NCI-H2196 treated with DMSO at 0.1 percent for 48 hours (cell line): ENCODE results near the gene LRBA.
"Not testable (repeated sequence)": the region's sequence is repeated elsewhere in the genome, so short reads cannot be mapped to it uniquely, and the experiment has no call there.

Experiments used
- DNase-seq: peaks from one replicate; lab custom pipeline; 2025; ENCODE audit not compliant: unreplicated experiment; lab: John Stamatoyannopoulos, UW

LRBA gene

GRCh38 chr4:150948074-150948473 lies 67.0 kb downstream of the LRBA start:
- DNase-seq, result no peak

DNA sequence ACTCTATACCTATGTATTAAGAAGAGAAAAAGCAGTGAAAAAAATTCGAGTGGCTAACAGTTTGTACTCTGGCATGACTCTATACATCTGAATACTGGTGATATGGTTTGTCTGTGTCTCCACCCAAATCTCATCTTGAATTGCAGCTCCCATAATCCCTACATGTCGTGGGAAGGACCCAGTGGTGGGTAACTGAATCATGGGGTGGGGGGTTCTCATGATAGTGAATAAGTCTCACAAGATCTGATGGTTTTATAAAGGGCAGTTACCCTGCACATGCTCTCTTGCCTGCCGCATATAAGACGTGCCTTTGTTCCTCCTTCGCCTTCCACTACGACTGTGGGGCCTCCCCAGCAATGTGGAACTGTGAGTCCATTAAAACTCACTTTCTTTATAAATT lies 70.4 kb downstream of the LRBA start:
- no peak for DNase-seq

GRCh38 chr4:150943818-150944217 lies 71.3 kb downstream of the LRBA start:
- no peak for DNase-seq

- DNase-seq, result no peak
Observed at GRCh38 chr4:150943126-150943525, 72.0 kb downstream of the LRBA start.

DNA sequence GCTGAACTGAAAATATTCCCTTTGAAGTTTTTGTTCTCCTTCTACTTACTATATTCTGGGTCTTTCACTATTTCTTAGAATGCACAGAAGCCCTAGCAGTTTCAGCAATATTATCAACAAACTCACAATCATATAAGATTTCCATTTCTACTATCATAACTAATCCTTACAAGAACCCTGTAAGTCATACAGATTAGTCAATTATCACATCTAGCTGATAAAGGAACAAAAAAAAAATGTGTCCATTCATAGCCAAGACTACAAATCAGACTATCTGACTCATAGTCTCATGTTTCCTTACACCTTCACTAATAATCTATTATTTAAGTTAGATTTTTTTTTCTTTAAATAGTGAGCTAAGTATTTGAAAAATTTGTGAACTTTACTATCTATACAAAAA lies 72.5 kb downstream of the LRBA start:
- no peak for DNase-seq

GRCh38 chr4:150940123-150940522 lies 75.0 kb downstream of the LRBA start:
- DNase-seq, result no peak

DNA sequence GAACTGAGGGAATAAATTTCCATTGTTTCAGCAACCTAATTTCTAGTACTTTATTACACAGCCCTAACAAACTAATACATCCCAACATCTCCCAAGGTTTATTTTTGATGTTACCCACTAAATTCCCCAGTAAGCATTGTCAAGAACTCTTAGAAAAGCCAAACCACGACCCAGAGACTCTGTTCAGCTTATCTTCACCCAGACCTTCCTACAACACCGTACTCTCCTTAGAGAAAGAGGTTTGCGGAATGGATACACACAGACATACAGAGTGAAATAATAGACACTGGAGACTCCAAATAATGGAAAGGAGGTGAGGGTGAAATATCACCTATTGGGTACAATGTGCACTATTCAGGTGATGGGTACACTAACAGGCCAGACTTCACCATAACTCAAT lies 75.6 kb downstream of the LRBA start:
- DNase-seq, result no peak

DNA sequence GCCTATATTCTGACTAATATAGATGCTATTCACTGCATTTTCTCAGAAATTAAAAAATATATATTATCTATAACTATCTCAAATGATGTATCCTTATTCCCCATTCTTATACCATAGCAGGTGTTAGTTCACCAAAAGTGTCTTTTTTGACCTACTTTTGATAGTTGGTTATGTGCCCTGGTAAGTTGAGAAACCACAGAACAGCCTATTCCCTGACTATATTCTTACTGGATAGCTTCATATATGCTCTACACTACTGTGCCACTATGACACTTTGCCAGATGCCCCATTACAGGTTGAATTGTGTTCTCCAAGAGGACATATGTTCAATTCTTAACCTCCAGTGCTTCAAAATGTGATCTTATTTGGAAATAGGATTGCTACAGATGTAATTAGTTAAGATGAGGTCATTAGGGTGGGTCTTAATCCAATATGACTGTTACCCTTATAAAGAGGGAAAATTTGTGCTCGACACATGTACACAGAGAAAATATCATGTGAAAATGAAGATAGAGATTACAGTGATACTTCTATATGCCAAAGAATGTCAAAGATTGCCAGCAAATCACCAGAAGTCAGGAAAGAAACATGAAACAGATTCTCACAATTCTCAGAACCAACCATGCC lies 76.1 kb downstream of the LRBA start:
- no peak for DNase-seq

DNA sequence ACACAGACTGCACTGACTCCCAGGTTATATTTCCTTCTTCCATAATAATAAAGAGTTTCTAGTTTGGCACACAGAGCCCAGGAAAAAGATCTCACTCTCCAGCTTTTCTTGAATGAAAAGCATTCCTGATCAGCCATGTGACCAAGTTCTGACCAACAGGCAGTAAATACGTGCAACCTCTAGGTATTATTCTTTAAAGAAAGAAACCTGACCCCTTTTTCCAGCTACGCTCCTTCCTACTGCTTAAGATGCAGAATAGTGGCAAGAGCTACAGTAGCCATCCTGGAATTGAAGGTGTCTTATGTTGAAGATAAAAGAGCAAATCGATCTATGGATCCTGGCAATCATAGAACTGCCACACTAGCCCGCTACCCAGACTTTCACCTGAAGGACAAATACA lies 76.7 kb downstream of the LRBA start:
- DNase-seq, result no peak

DNA sequence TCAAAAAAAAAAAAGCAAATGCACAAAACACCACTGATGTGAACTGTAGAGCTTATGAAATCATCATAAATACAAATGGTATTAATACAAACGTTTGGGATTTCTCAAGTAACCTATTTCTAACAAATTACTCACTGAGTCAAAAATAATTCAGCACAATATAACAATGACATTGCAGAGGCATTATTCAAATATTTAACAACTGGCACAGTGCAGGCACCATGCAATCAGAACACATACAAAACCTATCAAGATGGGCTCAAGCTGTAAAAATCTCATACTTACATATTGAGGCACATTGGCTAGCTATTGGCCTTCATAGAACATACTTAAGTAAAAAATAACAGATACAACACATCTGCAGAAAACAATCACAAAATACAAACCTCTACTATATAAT lies 81.1 kb downstream of the LRBA start:
- no peak for DNase-seq

DNA sequence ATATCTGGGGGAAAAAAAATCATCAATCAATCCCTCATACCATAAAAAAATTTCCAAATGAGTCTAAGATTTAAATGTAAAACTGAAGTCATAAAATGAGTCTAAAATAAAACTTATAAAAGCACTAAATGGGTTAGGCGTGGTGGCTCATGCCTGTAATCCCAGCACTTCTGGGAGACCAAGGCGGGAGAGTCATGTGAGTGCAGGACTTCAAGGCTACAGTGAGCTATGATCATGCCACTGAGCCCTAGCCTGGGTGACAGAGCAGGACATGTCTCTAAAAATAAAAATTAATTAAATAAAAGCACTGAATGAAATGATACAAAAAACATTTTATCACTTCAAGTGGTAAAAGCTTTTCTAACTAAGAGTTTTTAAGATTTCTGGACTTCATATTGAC lies 83.3 kb downstream of the LRBA start:
- DNase-seq, result no peak

DNA sequence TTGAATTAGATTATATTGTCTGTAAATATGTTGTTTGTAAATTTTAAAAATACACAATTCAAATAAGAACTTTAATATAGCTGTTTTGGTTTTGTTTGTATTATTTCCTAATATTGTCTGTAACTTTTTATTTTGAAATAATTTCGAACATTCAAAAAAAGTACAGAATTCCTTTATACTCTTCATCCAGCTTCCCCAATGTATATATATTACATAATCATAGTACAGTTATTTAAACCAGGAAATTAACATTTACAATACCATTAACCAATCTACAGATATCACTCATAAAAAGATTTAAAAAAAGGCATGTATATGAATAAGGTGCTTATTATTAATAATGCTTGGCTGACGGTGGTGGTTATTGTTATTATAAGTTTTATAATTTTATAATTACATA lies 84.1 kb downstream of the LRBA start:
- no peak for DNase-seq

DNA sequence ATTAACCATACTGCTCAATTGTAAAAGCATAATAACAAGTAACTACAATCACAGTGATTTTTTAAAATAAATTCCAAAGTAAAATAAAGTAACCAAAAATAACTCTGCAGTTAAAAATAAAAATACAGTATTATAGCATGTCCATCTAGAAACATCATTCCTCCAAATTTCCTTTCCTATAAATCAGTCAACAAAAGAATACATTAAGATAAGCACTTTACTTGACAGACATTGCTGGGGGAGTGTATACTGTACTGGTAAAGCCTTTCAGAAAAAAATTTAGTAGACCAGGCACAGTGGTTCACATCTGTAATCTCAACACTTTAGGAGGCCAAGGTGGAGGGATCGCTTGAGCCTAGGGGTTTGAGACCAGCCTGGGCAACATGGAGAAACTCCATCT lies 91.1 kb downstream of the LRBA start:
- no peak for DNase-seq

DNA sequence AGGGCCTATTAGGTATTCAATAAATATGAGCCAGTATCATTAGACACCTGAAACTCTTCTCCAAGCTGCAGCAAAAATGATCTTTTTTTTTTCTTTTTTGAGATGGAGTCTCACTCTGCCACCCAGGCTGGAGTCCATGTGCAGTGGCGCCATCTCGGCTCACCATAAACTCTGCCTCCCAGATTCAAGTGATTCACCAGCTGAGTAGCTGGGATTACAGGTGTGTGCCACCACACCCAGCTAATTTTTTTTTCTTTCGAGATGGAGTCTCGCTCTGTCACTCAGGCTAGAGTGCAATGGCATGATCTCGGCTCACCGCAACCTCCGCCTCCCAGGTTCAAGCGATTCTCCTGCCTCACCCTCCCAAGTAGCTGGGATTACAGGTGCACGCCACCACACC lies 93.6 kb downstream of the LRBA start:
- not testable (repeated sequence) for DNase-seq

DNA sequence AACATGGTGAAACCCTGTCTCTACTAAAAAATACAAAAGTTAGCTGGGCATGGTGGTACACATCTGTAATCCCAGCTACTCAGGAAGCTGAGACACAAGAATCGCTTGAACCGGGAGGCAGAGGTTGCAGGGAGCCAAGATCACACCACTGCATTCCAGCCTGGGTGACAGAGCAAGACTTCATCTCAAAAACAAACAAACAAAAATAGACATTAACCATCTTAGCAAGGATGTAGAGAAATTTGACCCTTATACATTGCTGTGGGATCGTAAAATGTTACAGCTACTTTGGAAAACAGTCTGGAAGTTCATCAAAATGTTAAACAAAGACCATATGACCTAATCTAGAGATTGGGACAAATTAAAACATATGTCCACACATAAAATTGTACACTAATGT lies 96.5 kb downstream of the LRBA start:
- DNase-seq, result not testable (repeated sequence)

- no peak for DNase-seq
Observed at GRCh38 chr4:150911326-150911725, 103.8 kb downstream of the LRBA start.

- no peak for DNase-seq
Observed at GRCh38 chr4:150909116-150909515, 106.0 kb downstream of the LRBA start.

DNA sequence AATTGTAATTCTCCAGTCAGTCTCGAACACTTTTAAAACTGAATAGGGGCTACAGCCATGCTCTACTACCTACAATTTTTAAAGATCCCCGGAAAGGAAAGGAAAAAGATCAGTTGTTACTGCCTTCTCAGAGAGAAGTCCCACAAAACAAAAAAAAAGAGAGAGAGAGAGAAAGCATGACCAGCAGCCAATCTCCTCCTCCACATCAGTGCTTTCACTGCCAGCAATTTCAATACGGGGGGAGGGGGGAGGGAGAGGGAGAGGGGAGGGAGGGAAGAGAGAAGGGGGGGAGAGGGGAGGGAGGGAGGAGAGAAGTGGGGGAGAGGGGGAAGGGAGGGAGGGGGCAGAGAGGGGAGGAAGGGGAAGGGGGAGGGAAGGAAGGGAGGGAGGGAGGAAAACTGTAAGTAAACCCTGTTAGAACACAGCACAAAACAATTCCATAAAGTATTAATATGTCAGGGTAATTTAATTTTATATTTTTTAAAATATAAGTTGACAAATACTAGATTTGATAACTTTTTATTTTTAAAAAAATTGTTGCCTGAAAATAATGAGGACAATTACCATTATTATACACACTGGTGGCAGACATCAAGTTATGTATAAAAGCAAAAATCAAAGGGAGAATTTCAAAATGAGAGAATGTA lies 108.0 kb downstream of the LRBA start:
- DNase-seq, result no peak

DNA sequence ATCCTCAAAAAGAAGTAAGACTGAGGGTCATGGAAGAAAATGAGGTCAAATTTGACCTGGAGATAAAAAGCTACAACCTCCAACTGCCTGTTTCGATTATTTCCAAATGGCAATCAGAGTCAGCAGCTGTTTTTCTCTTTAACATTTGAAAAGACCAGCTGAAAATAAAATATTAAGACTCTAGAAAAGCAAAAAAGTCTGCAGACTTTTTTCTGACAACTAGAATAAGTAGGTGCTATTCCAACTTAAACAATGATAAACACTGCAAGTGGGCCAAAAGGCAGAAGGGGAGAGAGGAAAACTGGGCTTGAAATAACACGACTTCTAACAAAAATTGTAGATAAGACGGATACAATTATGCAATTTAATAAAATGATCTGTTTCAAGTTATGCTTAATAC lies 110.4 kb downstream of the LRBA start:
- DNase-seq, result no peak

- DNase-seq, result no peak
Observed at GRCh38 chr4:150903603-150904002, 111.5 kb downstream of the LRBA start.

DNA sequence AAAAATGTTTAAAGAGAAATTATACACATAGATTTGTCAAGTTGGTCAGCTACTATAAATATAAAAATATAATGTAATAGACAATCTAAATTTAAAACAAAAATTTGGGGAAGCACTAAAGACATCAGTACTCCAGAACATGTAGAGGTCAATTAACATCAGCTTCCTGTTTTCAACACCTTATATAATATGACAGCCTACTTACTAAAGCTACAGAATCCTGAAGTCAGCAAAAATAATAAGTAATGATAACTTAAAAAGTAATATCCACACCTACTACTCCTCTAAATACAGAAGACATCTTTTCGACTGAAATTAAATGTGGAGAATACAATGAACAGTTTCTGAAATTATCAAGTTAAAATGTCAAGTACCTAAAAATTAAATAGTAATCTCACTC lies 118.6 kb downstream of the LRBA start:
- no peak for DNase-seq

- no peak for DNase-seq
Observed at GRCh38 chr4:150890246-150890645, 124.8 kb downstream of the LRBA start.

DNA sequence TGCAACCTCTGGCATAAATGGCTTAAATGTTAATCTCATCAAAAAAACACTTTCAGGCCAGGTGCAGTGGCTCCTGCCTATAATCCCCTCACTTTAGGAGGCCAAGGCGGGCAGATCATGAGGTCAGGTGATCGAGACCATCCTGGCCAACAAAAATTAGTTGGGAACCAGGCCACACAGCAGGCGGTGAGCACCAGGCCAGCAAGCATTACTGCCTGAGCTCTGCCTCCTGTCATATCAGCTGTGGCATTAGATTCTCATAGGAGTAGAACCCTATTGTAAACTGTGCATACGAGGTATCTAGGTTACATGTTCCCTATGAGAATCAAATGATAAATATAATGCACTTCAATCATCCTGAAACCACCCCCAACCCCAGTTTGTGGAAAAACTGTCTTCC lies 125.8 kb downstream of the LRBA start:
- DNase-seq, result no peak
